Kidney glomerular epithelial cell (primary cell): ENCODE results near the gene LRRC31.

Source experiments
- DNase-seq: peaks from one replicate; lab custom pipeline; 2025; lab: John Stamatoyannopoulos, UW

The LRRC31 gene

DNA sequence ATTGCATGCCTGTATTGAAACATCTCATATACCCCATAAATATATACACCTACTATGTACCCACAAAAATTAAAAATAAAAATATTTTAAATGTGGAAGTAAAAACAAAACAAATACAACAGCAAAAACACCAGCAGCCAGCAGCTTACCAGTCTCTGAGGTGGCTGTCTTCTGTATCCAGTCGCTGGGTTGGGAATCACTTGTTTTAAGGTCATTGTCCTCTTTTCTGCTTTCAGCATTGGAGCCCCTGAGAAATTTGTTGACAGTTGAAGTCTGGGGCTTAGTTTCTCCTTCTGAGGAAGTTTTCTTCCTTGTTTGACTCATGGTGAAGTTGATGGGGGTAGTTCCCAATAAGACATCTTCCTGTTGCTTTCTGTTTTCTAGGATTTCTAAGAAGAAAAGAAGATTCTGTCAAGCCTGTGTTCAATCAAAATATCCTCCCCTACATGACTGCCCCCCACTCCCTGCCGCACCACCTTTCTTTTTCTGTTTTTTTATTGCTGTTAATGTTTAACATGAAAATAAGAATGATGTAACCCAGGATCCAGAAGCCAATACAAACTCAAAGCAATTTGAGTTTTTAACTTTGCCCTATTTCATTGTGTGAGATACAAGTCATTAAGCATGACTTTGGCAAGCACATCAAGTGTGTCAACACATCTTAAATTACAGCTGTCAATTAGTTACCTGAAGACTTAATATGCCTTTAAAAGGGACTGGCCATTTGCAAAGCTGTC is at the start of gene LRRC31:
TSS of gene LRRC31 (minus strand) at position 452 of the 737 bp plus-strand sequence. CDS start at position 324, 128 bp downstream.
- DNase-seq, result peak; percentile 88

GRCh38 chr3:169914321-169914720 is 44.6 kb upstream of the LRRC31 start:
- DNase-seq, result no peak

- no peak for DNase-seq
These were observed 43.6 kb upstream of the LRRC31 start for GRCh38 chr3:169913323-169913722.

DNA sequence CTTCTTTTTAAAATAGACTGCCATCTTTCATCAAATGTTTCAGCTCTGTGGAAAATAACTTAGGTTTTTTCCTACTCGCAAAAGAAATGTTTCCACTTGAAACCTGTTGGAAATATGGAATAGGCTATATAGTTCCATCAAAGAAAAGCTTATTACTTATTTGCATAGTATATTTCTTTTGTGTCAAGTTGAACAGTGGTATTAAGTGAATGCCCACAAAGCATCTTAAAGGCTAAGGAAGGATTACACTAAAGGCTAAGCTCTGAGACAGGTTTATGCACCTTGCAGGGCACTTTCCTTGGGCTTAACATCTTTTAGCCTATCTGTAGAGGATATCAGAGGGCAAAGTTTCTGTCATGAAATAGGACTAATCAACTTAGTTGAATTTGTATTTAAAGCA is 41.5 kb upstream of the LRRC31 start, which contains the start of gene SAMD7:
TSS of gene SAMD7 (plus strand) at position 301 of the 400 bp plus-strand sequence. CDS start 7,927 bp downstream, outside the sequence.
- DNase-seq, result no peak

- no peak for DNase-seq
These were observed 38.2 kb upstream of the LRRC31 start for GRCh38 chr3:169907944-169908343.

DNA sequence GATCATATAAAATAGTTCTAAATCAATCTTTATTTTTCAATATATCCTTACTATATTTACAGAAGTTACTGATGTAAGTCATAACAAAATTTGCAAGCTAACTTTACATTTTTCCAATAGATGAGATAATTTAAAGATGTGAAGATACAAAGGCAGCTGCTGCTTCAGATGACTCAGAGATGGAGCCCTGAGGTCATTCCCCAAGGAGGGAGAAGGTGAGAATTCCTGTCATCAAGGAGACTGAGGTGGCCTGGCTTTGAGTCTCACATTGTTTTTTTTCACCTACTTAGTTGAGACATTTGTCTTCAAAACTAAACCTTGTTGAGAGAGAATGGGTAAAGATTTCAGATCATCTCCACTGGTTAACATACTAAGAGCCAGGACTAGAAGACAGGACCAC is 37.7 kb upstream of the LRRC31 start:
- no peak for DNase-seq

GRCh38 chr3:169905404-169905803 is 35.7 kb upstream of the LRRC31 start:
- no peak for DNase-seq

- DNase-seq, result no peak
These were observed 31.7 kb upstream of the LRRC31 start for GRCh38 chr3:169901453-169901852.

DNA sequence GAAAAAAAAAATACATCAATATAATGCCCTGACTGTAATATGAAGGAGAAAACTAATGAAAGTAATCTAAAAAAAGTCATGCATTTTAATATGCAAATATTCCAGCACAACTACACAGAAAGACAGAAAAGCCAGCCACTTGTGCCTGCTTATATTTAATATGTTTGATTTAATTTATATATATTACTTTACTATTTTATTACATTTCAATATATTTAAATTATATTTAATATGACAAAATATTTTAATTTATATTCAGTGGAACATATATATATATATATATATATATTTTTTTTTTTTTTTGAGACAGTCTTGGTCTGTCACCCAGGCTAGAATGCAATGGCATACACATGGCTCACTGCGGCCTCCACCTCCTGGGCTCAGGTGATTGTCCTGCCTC is 27.5 kb upstream of the LRRC31 start:
- DNase-seq, result no peak

DNA sequence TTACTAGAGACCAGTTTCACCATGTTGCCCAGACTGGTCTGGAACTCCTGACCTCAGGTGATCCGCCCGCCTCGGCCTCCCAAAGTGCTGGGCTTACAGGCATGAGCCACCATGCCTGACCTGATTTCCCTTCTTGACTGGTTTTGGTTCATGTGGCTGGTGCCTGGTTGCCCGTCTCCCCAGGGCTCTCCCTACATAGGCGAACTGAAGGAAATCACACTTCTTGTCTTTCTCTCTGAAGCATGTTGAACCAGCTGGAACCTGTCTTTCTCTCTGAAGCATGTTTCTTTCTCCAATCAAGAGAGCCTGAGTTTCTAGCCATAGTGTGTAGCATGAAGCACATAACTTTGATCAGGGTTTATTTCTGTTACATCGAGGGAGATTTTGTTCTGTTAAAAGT is 25.3 kb upstream of the LRRC31 start:
- DNase-seq, result no peak

GRCh38 chr3:169894110-169894509 is 24.4 kb upstream of the LRRC31 start:
- DNase-seq, result no peak

GRCh38 chr3:169891886-169892285 is 22.2 kb upstream of the LRRC31 start:
- no peak for DNase-seq

- no peak for DNase-seq
These were observed 16.9 kb upstream of the LRRC31 start for GRCh38 chr3:169886671-169887070.

GRCh38 chr3:169880576-169881250 is 11.0 kb upstream of the LRRC31 start:
- no peak for DNase-seq

DNA sequence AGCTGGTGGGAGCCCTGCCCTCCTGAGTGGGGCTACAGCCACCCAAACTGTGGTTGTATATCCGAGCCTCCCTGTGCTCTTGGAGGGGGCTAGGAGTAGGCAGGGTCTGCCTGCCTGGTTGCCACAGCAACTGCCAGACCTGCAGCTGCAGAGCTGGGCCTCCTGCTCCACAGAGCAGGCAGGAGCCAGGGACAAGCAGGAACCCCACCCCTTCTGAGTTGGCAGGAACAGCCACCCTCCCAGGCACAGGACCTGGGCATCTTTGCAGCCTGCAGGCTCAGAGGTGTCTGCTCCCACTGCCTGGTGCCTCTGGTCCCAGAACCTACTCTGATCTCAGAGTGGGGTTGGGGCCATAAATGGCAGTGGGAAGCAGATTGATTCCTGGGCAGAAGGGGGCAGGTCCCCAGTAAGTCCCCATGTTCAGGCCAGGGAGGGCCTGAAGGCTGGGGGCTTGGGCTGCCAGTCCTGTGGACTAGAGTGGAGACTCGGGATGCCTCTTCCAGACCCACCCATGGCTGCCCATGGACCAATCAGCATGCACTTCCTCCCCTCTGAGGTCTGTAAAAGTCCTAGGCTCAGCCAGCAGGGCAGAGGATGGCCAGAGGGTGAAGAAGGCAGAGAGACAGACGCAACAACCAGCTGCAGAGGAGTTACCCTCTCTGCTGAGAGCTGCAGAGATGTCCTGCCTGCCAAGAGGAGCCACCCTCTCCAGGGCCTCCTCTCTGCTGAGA is 10.3 kb upstream of the LRRC31 start:
- no peak for DNase-seq

GRCh38 chr3:169879013-169879557 is 9.3 kb upstream of the LRRC31 start:
- DNase-seq, result no peak

DNA sequence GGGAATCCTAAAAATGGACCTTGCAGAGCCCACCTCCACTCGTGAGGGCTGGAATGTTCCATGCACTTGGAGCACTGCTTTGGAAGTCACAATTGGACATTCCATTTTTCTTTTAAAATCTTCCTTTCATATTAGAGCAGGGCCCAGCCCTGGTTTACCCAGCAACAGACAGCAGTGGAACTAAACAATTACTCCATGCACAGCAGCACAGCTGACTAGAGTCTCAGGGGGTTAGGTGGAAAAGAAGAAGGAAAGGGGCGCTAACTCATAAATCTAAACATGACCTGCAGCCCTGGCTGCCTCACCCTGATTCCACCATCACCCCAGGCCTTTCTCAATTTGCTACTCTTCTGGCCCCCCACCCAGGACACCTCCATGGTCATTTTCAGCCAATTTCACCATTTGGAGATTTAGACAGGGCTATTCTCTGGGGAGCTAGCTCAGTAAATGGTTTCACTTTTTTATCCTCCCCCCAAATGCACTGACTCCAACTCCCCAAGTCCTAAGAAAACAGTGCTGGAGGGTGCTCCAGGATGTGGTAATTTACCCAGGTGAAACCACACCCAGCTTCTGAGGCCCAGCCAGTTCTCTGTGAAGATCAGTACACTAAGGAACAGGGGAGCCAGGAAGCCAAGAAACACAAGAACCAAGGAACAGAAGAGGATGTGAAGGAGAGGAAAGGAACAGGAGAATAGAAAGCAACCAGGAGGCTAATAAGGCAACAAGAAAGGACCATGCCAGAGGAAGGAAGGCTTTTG is 1.6 kb upstream of the LRRC31 start:
- no peak for DNase-seq

DNA sequence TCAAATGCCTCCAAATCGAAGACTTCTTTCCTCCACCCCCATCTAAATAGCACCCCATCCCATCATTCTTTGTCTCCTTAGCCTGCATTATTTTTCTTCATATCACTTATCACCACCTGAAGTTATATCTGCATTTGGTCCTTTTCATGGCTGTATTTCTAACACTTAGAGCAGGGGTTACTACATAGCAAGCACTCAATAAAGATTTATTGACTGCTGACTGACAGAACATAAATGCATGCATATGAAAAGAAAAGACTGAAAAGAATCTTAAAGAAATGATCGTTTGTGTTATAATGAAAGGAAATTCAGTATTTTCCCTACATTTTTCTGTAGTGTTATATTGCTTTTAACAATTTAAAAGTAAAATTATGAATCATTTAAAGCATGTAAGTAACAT is 1.4 kb downstream of the LRRC31 start:
- DNase-seq, result no peak

DNA sequence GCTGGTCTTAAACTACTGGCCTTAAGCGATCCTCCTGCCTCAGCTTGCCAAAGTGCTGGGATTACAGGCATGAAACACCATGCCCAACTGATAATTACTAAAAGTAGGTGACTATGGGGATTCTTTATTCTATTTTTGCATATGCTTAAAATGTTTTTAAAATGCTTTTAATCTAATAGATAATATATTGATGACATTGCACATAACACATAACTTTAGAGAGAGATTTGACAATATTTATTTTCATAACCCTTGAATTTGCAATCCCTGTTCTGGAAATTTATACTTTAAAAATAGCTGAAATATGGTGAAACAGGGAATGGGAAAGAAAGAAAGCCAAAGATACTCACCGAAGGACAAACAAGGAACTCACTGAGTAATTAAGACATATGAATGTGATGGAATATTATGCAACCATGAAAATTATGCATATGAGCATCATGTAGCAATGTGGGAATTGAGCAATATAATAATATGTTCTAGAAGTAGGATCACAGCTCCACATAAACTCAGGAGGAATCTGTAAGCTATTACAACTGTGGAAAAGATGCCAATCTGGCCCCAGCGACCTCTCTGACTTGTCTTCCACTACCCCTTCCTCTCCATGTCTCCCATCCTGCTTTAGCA is 2.0 kb downstream of the LRRC31 start:
- no peak for DNase-seq

DNA sequence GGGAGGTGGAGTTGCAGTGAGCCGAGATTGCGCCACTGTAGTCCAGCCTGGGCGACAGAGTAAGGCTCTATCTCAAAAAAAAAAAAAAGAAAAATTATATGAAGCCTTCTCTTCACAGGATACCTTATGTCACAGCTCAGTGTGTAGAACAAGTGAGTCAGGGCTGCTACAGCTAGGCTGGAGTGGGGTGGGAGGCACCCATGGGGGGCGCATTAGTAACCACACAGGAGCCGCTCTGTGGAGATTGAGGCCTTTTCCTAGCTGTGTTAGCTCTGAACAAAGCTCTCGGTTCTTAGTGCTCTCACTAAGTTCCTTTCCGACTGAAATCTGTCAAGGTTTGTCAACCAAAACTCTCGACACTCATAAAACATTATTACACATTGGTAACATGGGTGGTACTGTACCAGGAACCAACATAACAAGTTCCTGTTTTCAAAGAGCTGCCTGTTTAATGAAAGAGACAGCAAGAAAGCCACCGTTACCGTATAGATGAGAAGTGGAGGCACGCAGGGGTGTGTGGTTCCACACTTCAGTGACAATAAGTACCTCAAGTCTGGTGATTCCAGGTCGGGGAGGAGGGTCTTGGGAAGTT is 4.5 kb downstream of the LRRC31 start:
- DNase-seq, result no peak

GRCh38 chr3:169864270-169864669 is 5.5 kb downstream of the LRRC31 start:
- no peak for DNase-seq
